ENCODE data around the gene COG5.

DNA sequence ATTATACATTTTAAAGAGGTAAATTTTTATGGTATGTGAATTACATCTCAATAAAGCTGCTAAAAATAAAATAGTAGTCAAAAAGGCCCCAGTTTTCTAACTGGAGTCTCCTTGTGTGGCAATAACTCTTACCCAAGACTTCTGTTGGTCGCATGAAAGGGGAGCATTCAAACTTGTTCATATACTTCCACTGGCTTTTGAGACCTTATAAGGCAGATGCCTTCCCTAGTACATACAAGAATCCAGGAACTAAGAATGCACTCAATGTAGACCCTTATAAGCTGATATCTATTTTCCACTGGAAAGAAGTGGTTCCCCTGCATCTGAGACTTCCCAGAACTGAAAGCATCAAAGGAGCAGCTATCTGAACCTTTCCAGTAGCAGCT, 29.3 kb upstream of the COG5 start:
- TF ChIP-seq, protein P1, sequence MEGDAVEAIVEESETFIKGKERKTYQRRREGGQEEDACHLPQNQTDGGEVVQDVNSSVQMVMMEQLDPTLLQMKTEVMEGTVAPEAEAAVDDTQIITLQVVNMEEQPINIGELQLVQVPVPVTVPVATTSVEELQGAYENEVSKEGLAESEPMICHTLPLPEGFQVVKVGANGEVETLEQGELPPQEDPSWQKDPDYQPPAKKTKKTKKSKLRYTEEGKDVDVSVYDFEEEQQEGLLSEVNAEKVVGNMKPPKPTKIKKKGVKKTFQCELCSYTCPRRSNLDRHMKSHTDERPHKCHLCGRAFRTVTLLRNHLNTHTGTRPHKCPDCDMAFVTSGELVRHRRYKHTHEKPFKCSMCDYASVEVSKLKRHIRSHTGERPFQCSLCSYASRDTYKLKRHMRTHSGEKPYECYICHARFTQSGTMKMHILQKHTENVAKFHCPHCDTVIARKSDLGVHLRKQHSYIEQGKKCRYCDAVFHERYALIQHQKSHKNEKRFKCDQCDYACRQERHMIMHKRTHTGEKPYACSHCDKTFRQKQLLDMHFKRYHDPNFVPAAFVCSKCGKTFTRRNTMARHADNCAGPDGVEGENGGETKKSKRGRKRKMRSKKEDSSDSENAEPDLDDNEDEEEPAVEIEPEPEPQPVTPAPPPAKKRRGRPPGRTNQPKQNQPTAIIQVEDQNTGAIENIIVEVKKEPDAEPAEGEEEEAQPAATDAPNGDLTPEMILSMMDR (IDR thresholded peaks at IDR 0.05) = no peak
- TF ChIP-seq POLR2A (IDR thresholded peaks at IDR 0.05) = no peak

Measured in right lobe of liver (tissue), 4 donors.